GM18907 (cell line): Measurements from ENCODE around the gene ITGAV.

Experiments used
- ATAC-seq: cut with Tn5 transposase; IDR thresholded peaks from one replicate; pipeline ENCODE4 v1.9.1; 2021; ENCODE audit warnings: mild to moderate bottlenecking, moderate library complexity; ENCODE audit not compliant: unreplicated experiment

Gene ITGAV

DNA sequence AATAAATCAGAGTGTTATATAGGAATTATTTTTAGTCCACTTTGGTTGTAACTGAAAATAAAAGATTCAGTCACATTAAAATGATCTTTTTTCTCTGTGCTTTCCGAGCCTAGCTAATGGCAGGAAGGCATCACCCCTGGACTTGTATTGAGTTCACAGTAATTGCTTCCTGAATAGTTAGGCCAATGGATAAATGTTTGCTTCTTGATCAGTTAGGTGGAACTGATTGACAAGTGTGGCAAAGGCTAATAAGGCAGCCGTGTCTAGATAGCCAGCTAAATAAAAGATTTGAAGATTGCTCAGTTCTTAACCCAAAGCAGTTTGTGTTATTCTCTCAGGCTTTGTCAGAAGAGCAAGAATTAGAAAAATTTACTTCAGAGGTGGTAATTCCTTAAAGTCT is 124.8 kb downstream of the ITGAV start:
- ATAC-seq, result no peak

- ATAC-seq, result no peak
Observed at GRCh38 chr2:186716004-186716403, 126.1 kb downstream of the ITGAV start.

- no peak for ATAC-seq
Observed at GRCh38 chr2:186716899-186717298, 127.0 kb downstream of the ITGAV start.

DNA sequence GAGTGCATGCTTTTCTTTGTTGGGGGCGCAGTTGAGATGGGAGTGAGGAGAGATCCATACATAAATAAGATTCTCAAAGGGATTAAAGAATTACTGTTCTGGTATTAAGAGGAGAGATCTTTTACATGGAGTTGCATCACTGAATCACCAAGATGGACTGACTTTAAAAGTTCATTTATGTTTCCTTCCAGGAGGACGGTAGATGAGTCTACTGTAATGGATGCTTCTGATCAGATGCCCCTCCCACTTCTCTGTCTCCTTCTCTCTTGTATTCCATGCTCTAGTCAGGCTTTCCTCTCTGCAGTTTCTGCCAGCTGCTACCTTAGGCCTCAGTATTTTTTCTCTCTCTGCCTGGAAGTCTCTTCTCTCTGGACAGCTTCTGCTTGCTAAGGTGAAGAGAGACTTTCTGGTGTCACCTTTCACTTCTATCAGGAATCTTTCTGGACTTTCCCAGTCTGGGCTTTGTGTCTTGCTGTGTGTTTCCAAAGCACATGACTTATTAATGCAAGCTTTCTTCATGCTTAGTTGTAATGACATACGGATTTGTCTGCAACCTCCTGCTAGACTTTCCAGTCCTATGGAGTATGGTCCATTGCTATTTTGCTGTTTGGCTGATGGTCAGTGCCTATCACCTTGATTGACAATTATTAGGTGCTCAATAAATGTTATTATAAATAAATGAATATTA is 127.6 kb downstream of the ITGAV start:
- no peak for ATAC-seq

DNA sequence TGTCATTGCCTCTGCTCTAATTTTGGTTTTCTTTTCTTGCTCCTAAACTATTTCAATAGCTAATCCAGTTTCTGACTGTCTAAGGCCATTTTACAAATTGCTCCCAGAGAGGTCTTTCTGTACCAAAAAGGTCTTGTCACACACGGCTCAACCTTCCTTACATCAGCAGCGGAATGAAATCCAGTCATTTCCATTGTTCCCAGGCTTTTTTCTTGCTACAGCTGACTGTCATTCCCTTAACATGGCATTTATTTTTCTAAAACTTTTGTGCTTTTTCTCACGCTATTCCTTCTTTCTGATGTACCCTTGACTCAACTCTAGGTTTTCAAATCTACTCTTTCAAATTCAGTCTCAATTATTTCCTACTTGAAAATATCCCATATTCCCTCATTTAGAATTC is 128.3 kb downstream of the ITGAV start:
- no peak for ATAC-seq

GRCh38 chr2:186718903-186719302 is 129.0 kb downstream of the ITGAV start:
- no peak for ATAC-seq

DNA sequence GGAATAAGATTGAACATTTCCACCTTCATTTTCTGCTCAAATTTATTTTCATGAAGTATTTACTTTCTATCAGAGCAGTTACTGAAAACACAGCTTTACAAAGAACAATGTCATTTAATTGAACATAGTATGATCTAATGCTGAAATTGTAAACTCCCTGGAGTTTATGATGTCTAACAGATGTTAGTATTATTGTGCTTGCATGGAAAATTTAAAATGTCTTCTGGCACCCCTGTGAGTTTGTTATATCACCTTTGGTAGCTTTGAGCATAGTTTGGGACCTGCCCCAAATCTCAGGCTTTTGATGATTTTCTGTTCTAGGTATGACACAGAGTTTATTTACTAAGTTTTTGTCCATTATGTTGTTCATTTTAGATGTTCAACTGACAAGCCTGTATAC is 132.1 kb downstream of the ITGAV start:
- ATAC-seq, result no peak

GRCh38 chr2:186724736-186725135 is 134.9 kb downstream of the ITGAV start:
- ATAC-seq, result no peak

DNA sequence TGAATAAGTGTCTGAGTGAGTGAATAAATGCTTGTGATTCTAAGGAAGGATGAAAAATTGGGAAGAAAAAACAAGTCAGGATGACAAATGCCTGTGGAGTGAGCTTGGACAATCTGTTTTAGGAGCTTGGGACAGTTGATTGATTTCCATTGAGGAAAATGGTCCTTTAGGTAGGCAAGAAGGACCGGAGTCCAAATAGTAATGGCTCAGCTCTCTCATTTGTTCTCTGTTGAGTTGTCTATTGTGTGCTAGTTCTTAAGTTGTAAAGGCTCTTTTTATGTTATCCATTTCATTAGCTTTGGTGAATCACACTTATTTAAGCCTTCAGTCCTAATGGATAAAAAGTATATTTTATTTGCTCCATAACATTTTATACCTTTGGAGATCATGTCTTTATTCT is 135.9 kb downstream of the ITGAV start:
- ATAC-seq, result no peak

DNA sequence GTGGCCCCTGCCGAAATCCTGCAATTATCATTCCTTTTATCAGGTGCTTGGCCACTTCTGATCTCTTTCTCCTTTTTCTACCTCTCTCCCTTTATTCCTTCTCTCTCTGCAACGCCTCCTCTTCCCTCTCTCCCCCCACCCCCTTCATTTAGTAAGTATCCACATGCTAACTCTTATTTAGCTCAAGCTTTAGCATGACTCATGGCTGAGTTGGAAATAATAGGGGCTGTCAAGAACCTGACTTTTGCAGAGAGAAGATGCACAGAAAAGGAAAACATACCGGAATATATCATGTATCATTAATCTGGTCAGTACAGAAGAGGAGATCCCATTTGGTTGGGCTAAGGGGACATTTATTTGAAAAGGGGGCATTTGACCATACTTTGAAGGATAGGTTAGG is 137.1 kb downstream of the ITGAV start:
- no peak for ATAC-seq

DNA sequence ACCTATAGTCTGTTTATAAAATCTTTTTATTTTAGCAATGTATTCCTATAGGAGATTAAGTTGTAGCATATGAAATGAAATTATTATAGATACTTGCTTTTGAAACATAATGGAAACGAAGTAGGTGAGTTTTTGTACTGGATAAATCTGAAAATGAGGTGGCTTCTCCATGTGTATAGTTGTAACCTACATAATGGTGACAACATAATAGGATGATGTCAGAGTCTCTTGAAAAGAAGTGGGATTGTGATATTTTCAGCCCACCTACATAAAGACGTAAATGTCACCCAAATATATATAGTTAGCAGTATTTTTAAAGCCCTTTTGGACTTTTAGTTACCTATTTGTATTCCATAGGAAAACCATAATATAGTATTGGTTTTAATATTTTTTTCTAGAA is 138.8 kb downstream of the ITGAV start:
- ATAC-seq, result no peak
